ENCODE results near the gene EGF. TPM values are rescaled to one million over a fixed set of nuclear protein-coding genes. Genes with fewer than 3 reads are reported as not detected.

EGF gene
- 12.8 TPM for polyA plus RNA-seq (2013, experiment 1 of 2)
- polyA plus RNA-seq (2013, experiment 2 of 2) = 13.1 TPM

DNA sequence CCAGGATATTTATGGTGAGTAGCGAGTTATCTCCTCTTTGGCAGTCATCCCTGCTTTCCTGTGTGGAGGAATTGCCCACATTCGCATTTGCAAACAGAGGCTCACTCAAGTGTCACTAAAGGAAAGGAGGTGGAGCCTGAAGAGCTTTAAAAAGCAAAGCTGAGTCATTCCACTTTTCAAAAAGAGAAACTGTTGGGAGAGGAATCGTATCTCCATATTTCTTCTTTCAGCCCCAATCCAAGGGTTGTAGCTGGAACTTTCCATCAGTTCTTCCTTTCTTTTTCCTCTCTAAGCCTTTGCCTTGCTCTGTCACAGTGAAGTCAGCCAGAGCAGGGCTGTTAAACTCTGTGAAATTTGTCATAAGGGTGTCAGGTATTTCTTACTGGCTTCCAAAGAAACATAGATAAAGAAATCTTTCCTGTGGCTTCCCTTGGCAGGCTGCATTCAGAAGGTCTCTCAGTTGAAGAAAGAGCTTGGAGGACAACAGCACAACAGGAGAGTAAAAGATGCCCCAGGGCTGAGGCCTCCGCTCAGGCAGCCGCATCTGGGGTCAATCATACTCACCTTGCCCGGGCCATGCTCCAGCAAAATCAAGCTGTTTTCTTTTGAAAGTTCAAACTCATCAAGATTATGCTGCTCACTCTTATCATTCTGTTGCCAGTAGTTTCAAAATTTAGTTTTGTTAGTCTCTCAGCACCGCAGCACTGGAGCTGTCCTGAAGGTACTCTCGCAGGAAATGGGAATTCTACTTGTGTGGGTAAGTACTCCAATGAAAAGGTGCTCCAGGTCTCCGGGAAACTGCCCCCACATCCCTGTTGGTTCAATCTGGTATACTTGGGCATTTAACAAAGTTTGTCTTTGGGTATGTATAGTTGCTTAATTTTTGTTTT lies at the start of gene EGF:
Gene EGF (plus strand): TSS at position 178 of the 890 bp plus-strand sequence. CDS start 453 bp downstream, at position 631.
- no peak within 1 kb of the TSS for H2BK120ac ChIP-seq (ENCODE audit: low read depth, low read length)
- no peaks in the 10 kb centered on the region for H3K36me3 ChIP-seq (replicated peaks in 1 of 2; ENCODE audit: control insufficient read depth in 2 of 2, insufficient read depth in 2 of 2, low read length in 2 of 2)
- H4K8ac ChIP-seq (ENCODE audit: low read depth, low read length) = no peak within 1 kb of the TSS
- H2BK15ac ChIP-seq (ENCODE audit: low read length) = no peak within 1 kb of the TSS
- H3K14ac ChIP-seq (ENCODE audit: low read length) = no peak within 1 kb of the TSS
- DNase-seq (ENCODE audit: low spot score) = peak; percentile 41
- WGBS, 2 donors (ENCODE audit: extremely low coverage in 2 of 2, insufficient read length in 2 of 2, insufficient replicate concordance in 1 of 2) = no CpG with 5 or more reads among the region's 9 CpGs
- H3K9me3 ChIP-seq (replicated peaks in 1 of 2; ENCODE audit: control insufficient read depth in 2 of 2, insufficient read depth in 1 of 2, low read depth in 1 of 2, low read length in 2 of 2) = no peaks in the 10 kb centered on the region
- H3K27ac ChIP-seq (replicated peaks; ENCODE audit: low read length) = peak within 1 kb of the TSS; percentile 81
- no peak within 1 kb of the TSS for H2AK5ac ChIP-seq (ENCODE audit: low read depth, low read length)
- H3K27me3 ChIP-seq (ENCODE audit: control insufficient read depth in 3 of 3, insufficient read depth in 3 of 3, low read depth in 1 of 3, low read length in 3 of 3) = no peaks in the 10 kb centered on the region
- H2BK12ac ChIP-seq (ENCODE audit: low read length) = no peak within 1 kb of the TSS
- no peak within 1 kb of the TSS for H4K91ac ChIP-seq (ENCODE audit: low read depth, low read length, poor library complexity)
- H2BK5ac ChIP-seq (ENCODE audit: low read length) = no peak within 1 kb of the TSS
- H2AFZ ChIP-seq (ENCODE audit: low read length) = peak within 1 kb of the TSS; percentile 80
- no peak within 1 kb of the TSS for H3K18ac ChIP-seq (ENCODE audit: low read length)
- H3K23ac ChIP-seq (ENCODE audit: low read depth, low read length, poor library complexity) = no peak within 1 kb of the TSS
- no peak within 1 kb of the TSS for H3K4ac ChIP-seq (ENCODE audit: low read length)
- H3K79me1 ChIP-seq (ENCODE audit: low read depth, low read length) = no peaks in the 10 kb centered on the region
- H3K4me2 ChIP-seq (ENCODE audit: insufficient read depth, low read length, poor library complexity, severe bottlenecking) = peak within 1 kb of the TSS; percentile 49
- H3K4me3 ChIP-seq (ENCODE audit: low read length in 2 of 2) = peak within 1 kb of the TSS in 1 of 2 donors; percentile 72
- no peak within 1 kb of the TSS for H3K9ac ChIP-seq (ENCODE audit: low read depth, low read length, poor library complexity)
- peaks cover 11 to 13% of the 10 kb centered on the region in 2 donors for H3K4me1 ChIP-seq (ENCODE audit: control insufficient read depth in 2 of 2, insufficient read depth in 1 of 2, low read depth in 1 of 2, low read length in 2 of 2)

DNA sequence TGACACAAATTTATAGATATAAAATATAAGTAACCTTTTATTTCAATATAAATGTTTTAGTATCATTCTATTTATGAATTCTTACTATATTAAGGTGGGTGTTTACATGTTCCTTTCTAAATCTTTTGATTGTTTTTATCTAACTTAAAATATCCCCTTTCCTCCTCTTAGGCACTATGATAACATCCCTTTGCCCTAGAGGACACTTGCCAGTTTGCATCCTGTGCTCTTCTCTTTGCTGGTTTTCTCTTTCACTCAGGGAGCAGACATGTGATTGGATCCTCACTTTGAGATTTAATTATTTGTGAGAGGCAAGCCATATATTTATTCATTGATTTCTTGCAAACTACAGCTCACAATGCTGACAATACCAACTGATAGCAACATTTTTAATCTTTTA lies 48.5 kb upstream of the EGF start:
- no peak overlapping the region for H3K4me3 ChIP-seq (ENCODE audit: low read length in 2 of 2)
- H2BK5ac ChIP-seq (ENCODE audit: low read length) = no peak overlapping the region
- H3K4ac ChIP-seq (ENCODE audit: low read length) = no peak overlapping the region
- H3K27me3 ChIP-seq (ENCODE audit: control insufficient read depth in 3 of 3, insufficient read depth in 3 of 3, low read depth in 1 of 3, low read length in 3 of 3) = no peaks in the 10 kb centered on the region
- H3K36me3 ChIP-seq (replicated peaks in 1 of 2; ENCODE audit: control insufficient read depth in 2 of 2, insufficient read depth in 2 of 2, low read length in 2 of 2) = no peaks in the 10 kb centered on the region
- no peak overlapping the region for H3K23ac ChIP-seq (ENCODE audit: low read depth, low read length, poor library complexity)
- H3K79me1 ChIP-seq (ENCODE audit: low read depth, low read length) = no peaks in the 10 kb centered on the region
- H3K18ac ChIP-seq (ENCODE audit: low read length) = no peak overlapping the region
- DNase-seq (ENCODE audit: low spot score) = no peak
- no peak overlapping the region for H2BK15ac ChIP-seq (ENCODE audit: low read length)
- H3K27ac ChIP-seq (replicated peaks; ENCODE audit: low read length) = no peak overlapping the region
- no peak overlapping the region for H4K91ac ChIP-seq (ENCODE audit: low read depth, low read length, poor library complexity)
- no peak overlapping the region for H3K4me2 ChIP-seq (ENCODE audit: insufficient read depth, low read length, poor library complexity, severe bottlenecking)
- no peak overlapping the region for H2AFZ ChIP-seq (ENCODE audit: low read length)
- H3K4me1 ChIP-seq (ENCODE audit: control insufficient read depth in 2 of 2, insufficient read depth in 1 of 2, low read depth in 1 of 2, low read length in 2 of 2) = no peaks in the 10 kb centered on the region
- H2BK12ac ChIP-seq (ENCODE audit: low read length) = no peak overlapping the region
- no peak overlapping the region for H3K14ac ChIP-seq (ENCODE audit: low read length)
- H4K8ac ChIP-seq (ENCODE audit: low read depth, low read length) = no peak overlapping the region
- peaks cover 0 to 7% of the 10 kb centered on the region in 2 donors for H3K9me3 ChIP-seq (replicated peaks in 1 of 2; ENCODE audit: control insufficient read depth in 2 of 2, insufficient read depth in 1 of 2, low read depth in 1 of 2, low read length in 2 of 2)
- no peak overlapping the region for H2BK120ac ChIP-seq (ENCODE audit: low read depth, low read length)
- H3K9ac ChIP-seq (ENCODE audit: low read depth, low read length, poor library complexity) = no peak overlapping the region
- no peak overlapping the region for H2AK5ac ChIP-seq (ENCODE audit: low read depth, low read length)

DNA sequence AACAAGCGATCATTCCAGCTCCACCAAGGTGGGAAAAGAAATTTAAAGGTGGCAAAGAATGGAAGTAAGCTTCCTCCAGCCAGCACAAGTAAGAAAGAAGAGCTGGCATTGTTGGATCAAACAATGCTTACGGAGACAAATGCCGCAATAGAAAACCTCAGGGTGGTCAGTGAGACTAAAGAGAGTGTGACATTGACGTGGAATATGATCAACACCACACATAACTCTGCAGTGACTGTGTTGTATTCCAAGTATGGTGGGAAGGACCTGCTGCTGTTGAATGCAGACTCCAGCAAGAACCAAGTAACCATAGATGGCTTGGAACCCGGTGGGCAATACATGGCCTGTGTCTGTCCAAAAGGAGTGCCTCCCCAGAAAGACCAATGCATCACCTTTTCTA lies 42.6 kb upstream of the EGF start:
- Histone ChIP-seq H2AK5ac (ENCODE audit: low read depth, low read length) (no peak overlapping the region), H3K36me3 (replicated peaks in 1 of 2; ENCODE audit: control insufficient read depth in 2 of 2, insufficient read depth in 2 of 2, low read length in 2 of 2) (no peaks in the 10 kb centered on the region), H3K23ac (ENCODE audit: low read depth, low read length, poor library complexity) (no peak overlapping the region), H3K4me3 (ENCODE audit: low read length in 2 of 2) (no peak overlapping the region), H3K14ac (ENCODE audit: low read length) (no peak overlapping the region), H3K9me3 (replicated peaks in 1 of 2; ENCODE audit: control insufficient read depth in 2 of 2, insufficient read depth in 1 of 2, low read depth in 1 of 2, low read length in 2 of 2) (no peaks in the 10 kb centered on the region), H3K9ac (ENCODE audit: low read depth, low read length, poor library complexity) (no peak overlapping the region), H4K8ac (ENCODE audit: low read depth, low read length) (no peak overlapping the region), H3K4me1 (ENCODE audit: control insufficient read depth in 2 of 2, insufficient read depth in 1 of 2, low read depth in 1 of 2, low read length in 2 of 2) (no peaks in the 10 kb centered on the region), H3K4me2 (ENCODE audit: insufficient read depth, low read length, poor library complexity, severe bottlenecking) (no peak overlapping the region), H2BK120ac (ENCODE audit: low read depth, low read length) (no peak overlapping the region), H4K91ac (ENCODE audit: low read depth, low read length, poor library complexity) (no peak overlapping the region), H3K4ac (ENCODE audit: low read length) (no peak overlapping the region), H3K18ac (ENCODE audit: low read length) (no peak overlapping the region), H2BK12ac (ENCODE audit: low read length) (no peak overlapping the region), H3K27me3 (ENCODE audit: control insufficient read depth in 3 of 3, insufficient read depth in 3 of 3, low read depth in 1 of 3, low read length in 3 of 3) (no peaks in the 10 kb centered on the region), H3K27ac (replicated peaks; ENCODE audit: low read length) (no peak overlapping the region), H2AFZ (ENCODE audit: low read length) (no peak overlapping the region), H3K79me1 (ENCODE audit: low read depth, low read length) (no peaks in the 10 kb centered on the region), H2BK5ac (ENCODE audit: low read length) (no peak overlapping the region), H2BK15ac (ENCODE audit: low read length) (no peak overlapping the region)
- DNase-seq (ENCODE audit: low spot score) = no peak
- no CpG with 5 or more reads among the region's 5 CpGs for WGBS, 2 donors (ENCODE audit: extremely low coverage in 2 of 2, insufficient read length in 2 of 2, insufficient replicate concordance in 1 of 2)

DNA sequence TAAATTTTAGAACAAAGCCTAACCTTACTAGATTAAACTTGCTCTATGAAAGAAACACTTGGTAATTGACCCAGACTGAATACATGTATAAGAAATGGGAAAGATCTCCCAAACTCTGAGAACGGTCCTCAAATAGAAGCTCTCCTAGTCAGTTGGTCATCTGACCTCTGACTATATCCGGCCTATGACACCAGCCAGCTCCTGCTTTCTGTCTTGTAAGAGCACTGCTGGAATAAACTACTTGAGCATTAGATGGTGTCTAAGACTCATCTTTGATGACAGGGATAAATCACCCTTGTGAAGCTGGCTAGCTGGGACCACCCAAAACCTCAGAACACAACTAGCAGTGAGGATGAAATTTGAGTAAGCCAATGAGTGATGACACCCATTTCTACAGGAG lies 40.6 kb upstream of the EGF start:
- Histone ChIP-seq H3K36me3 (replicated peaks in 1 of 2; ENCODE audit: control insufficient read depth in 2 of 2, insufficient read depth in 2 of 2, low read length in 2 of 2) (no peaks in the 10 kb centered on the region), H4K91ac (ENCODE audit: low read depth, low read length, poor library complexity) (no peak overlapping the region), H2BK12ac (ENCODE audit: low read length) (no peak overlapping the region), H3K23ac (ENCODE audit: low read depth, low read length, poor library complexity) (no peak overlapping the region), H4K8ac (ENCODE audit: low read depth, low read length) (no peak overlapping the region), H2BK120ac (ENCODE audit: low read depth, low read length) (no peak overlapping the region), H2BK15ac (ENCODE audit: low read length) (no peak overlapping the region), H3K4ac (ENCODE audit: low read length) (no peak overlapping the region), H3K4me2 (ENCODE audit: insufficient read depth, low read length, poor library complexity, severe bottlenecking) (no peak overlapping the region), H3K14ac (ENCODE audit: low read length) (no peak overlapping the region), H2BK5ac (ENCODE audit: low read length) (no peak overlapping the region), H2AK5ac (ENCODE audit: low read depth, low read length) (no peak overlapping the region), H3K27me3 (ENCODE audit: control insufficient read depth in 3 of 3, insufficient read depth in 3 of 3, low read depth in 1 of 3, low read length in 3 of 3) (no peaks in the 10 kb centered on the region), H3K18ac (ENCODE audit: low read length) (no peak overlapping the region), H3K4me1 (ENCODE audit: control insufficient read depth in 2 of 2, insufficient read depth in 1 of 2, low read depth in 1 of 2, low read length in 2 of 2) (no peaks in the 10 kb centered on the region), H3K9me3 (replicated peaks in 1 of 2; ENCODE audit: control insufficient read depth in 2 of 2, insufficient read depth in 1 of 2, low read depth in 1 of 2, low read length in 2 of 2) (no peaks in the 10 kb centered on the region), H3K4me3 (ENCODE audit: low read length in 2 of 2) (no peak overlapping the region), H2AFZ (ENCODE audit: low read length) (no peak overlapping the region), H3K27ac (replicated peaks; ENCODE audit: low read length) (no peak overlapping the region), H3K79me1 (ENCODE audit: low read depth, low read length) (no peaks in the 10 kb centered on the region), H3K9ac (ENCODE audit: low read depth, low read length, poor library complexity) (no peak overlapping the region)
- no peak for DNase-seq (ENCODE audit: low spot score)
- WGBS, 2 donors (ENCODE audit: extremely low coverage in 2 of 2, insufficient read length in 2 of 2, insufficient replicate concordance in 1 of 2) = no CpG with 5 or more reads among the region's 2 CpGs
